GM19438 (cell line): ENCODE data around the gene TBC1D21.

Experiments used
- ATAC-seq: cut with Tn5 transposase; IDR thresholded peaks from one replicate; pipeline ENCODE4 v1.9.1; 2021; ENCODE audit warnings: low read depth; ENCODE audit not compliant: unreplicated experiment

The TBC1D21 gene, protein sequence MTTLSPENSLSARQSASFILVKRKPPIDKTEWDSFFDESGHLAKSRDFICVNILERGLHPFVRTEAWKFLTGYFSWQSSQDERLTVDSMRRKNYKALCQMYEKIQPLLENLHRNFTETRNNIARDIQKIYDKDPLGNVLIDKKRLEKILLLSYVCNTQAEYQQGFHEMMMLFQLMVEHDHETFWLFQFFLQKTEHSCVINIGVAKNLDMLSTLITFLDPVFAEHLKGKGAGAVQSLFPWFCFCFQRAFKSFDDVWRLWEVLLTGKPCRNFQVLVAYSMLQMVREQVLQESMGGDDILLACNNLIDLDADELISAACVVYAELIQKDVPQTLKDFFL

DNA sequence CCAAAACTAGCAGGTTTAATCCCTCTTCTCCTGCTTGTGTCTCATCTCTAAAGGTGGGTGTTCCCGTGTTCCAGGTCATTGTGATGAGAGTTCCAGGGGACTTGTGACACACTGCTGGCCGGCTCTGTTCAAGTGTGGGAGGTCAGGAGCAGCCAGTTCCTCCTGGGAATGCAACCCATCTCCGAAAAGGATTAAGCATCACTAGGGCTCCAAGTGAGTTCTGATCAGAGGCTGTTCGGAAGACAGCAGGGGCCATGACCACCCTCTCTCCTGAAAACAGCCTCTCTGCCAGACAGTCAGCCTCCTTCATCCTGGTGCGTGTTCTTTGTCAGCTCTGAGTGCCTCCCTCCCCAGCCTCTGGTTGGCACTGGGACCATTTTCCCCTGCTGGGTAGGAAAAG, at the start of gene TBC1D21:
TBC1D21 (plus strand) TSS at position 109 of the 400 bp plus-strand sequence; CDS start at position 255, 146 bp downstream.
- no peak for ATAC-seq

DNA sequence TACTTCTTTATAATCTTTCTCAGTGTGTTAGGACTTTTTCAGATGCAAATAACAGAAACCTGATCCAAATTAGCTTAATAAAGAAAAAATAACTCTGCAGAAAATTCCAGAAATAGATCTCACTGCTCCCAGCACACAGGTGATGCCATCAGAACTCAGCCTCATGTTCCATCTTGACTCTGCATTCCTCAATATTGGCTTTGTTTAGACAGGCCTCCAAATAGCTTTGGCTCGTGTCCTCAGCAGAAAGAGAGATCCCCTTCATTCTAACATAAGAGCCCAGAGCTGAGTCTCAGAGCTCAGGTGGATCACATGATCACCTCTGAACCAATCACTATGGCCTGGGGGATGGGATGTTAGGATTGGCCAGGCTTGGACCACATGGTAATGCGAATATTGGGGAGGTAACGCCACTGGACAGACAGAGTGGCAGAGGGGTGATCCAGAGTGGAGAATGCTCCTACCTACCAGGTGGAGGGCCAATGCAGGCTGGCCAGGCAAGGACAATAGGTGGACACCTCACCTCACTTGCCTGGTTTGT, 46.6 kb upstream of the TBC1D21 start:
- no peak for ATAC-seq

DNA sequence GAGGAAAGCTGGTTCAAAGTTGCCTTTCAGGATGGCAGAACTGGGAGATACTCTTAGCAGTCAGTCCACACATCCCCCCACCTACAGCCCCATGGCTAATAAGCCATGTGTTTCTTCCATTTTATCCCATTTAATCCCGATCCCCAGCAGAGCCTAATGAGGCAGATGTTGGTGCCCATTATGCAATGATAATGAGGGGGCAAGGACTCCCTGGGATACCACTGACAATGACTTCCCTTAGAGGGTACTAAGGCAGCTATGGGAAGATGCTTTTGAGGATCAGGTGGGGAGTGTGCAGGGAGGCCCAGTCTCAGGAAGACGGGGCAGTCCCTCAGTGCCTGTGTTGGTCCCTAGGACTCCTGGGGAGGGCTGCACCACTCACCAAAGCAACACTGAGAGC, 43.8 kb upstream of the TBC1D21 start:
- no peak for ATAC-seq

DNA sequence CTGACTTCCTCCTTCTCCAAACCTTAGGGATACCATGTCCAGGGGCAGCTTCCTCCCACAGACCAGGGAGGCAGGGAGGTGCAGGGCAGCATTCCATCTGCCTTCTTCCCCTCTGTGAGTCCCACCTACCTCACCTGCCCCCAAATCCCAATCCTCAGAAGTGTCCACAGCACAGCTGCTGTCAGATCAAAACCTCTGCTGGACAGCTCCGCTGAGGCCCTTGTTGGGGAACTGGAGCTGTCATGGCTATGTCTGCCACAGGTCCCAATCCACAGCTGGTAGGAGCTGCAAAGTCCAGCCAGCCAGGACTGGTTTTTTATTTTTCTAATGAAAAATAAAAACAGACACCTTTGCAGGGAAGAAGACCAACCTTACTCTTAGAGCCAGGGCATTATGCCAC, 40.7 kb upstream of the TBC1D21 start:
- no peak for ATAC-seq

DNA sequence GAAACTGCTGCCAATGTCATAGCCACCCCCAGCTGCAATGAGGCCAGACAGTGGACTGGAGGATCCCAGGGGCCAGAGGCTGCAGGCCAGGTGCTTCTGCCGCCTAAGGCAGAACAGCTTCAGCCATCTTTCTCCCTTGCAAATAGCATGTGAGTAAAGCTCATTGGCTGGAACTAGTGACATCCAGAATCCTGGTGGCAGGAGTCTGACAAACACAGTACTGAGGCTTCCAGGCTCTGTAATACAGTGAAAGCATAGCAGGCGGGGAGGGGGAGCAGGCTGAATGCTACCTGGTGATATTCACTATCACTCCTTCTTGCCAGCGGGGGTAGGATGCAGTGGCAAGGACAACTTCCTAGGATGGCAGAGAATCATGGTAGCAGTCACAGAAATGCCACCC, 36.5 kb upstream of the TBC1D21 start:
- no peak for ATAC-seq

DNA sequence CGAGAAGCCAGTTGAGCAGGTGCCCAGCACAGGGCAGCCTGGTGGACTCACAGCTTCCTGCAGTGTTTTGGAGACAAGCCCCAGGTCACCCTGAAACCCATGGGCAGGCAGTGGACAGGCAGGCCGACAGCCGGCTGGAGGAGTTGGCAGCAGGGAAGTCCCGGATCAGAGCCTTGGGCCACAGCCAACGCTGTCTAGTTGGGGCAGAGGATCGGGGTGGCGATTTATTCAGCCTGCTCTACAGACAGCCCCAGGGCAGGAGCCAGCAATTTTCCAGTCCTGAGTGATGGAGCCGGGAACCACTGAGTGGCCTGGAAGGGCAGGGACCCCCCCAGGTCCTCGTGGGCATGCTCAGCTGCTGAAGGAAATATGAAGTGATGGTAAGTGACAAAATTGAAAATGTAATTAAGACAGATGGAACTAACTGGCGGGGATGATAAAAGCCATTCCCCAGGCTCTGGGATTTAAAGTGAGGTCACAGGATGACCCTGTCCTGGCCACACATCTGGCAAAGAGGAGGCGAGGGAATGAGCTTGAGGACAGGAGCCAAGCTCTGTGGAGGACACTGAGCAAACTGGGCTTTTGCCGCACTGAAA, 34.4 kb upstream of the TBC1D21 start:
- ATAC-seq: no peak

DNA sequence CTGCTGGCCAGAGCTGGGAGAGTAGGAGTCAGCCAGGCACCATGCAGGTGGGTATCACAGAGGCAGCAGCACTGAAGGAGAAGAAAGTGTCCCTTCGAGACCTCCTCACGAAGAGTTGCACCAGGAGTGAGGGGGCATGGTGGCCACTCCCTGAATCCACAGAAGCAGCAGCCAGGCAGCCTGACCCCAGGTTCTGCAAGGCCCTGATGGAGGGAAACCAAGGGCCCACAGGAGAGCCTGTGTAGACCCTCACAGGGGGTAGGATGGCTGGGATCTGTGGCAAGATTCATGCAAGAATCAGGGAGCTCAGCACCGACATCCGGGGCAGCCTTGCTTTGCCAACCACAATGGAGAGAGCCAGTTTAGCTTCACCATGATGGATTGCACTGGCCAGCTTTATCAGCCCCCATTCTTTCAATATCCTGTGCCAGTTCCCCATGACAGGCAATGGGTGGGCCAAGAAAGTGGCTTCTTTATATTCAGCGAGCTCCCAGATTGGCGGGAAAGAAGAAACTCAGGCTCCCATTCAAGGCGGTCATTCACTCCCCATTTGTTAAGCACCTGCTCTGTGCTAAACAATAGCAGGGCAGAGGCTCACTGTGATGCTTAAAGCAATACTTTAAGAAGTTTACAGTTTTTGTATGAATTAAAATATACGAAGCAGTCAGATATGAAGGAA, 33.5 kb upstream of the TBC1D21 start:
- no peak for ATAC-seq

DNA sequence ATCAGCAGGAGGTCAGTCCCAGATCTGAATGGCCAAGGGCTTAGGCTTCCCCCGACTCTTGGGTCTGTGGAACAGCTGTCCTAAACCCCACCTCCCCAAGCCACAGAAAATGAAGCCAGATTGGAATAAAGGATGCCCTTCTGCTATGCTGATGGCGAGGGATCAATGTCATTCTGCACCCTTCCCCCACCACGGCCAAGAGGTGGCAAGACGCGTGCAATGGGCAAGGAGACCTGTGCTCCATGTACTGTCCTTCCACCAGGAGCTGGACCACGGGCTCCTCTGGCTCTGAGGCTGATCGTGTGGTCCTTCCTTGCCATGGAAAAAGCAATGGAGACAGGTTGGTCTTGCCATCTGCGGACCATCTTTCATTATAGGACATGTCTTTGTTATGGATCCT, 32.6 kb upstream of the TBC1D21 start:
- ATAC-seq: no peak

DNA sequence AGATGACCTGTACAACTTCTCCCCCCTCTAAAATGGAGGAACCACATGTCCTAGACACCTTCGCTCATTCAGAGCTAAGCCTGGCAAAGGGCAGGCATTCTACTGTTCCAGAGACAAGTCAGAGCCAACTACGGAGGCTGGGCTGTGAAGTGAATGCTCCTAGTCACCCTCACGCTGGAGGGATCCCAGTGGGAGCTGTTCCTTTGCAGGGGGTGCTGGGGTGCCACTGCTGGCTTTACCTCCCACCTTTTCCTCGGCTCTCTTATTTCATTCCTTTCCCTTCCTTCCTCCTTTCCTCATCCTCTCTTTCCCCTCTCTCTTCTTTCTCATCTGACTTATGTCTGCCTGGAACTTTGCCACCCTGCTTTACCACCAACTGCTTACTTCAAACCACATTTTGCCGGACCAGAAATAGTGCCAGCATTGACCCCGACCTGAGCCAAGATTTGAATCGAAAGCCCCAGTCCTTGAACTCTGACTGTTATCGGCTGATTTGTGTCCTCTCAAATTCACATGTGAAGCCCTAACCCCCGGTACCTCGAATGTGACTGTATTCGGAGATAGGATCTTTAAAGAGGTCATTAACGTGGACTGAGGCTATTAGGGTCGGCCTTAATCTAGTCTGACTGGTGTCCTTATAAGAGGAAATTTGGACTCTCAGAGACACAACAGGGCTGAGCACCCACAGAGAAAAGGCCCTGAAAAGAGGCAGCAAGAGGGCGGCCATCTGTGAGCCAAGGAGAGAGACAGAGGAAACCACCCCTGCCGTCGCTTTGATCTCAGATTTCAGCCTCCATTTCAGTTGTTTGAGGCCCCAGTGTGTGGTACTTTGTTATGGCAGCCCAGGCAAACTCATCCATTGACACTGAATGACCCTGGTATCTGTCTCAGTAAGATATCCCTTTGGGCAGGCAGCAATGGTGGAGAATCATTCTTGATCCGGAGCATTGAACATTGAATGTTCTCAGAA, 31.3 kb upstream of the TBC1D21 start:
- no peak for ATAC-seq

DNA sequence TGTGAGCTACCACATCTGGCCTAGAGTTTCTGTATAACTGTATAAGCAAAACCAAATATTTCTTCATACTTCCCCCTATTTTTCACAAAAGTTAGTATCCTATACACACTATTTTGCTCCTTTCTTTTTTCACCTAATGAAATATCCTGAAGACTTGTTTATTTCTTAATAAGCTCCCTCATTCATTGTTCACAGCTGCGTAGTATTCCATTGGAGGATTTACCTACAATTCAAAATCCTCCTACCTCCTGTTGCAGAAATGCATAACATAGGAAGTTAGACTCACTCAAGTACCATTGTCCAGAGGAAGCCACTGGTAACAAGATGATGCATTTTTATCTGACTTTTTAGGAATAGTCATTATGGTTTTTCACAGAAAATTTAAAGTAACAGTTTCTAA, 29.6 kb upstream of the TBC1D21 start:
- ATAC-seq: no peak

DNA sequence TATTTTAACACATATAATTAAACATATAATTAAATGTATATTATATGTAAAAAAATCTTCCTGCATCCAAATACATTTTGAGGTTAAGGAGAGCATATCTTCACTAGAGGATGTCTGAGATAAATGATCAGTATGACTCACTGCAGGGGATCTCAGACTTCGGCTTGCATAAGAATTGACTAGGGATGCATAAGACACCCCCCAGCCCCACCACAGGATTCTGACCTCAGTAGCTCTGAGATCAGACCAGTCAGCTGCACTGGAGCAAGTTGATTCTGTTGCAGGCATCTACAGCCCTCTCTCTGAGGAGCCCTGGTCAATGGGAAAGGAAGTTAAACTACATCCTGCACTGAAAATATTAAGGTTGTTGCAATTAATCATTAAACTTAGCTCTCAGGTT, 29.0 kb upstream of the TBC1D21 start:
- no peak for ATAC-seq

DNA sequence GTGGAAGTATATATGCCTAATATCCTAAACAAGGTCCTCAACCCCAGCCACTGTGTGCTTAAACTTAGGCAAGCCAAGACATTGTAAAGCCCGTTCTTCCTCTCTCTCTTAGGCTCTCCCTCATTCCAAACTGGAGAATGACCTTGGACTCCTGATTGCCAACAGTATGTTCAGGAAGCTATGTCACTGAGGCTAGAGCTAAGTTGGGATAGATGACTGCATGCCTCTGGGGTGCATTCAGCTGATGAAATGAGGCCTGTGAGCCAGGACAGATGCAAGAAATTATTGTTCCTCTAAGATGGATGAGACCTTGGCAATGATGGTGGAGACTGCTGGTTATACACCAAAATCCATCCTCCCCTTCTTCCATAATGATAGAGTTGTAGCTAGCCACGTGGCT, 27.9 kb upstream of the TBC1D21 start:
- no peak for ATAC-seq

DNA sequence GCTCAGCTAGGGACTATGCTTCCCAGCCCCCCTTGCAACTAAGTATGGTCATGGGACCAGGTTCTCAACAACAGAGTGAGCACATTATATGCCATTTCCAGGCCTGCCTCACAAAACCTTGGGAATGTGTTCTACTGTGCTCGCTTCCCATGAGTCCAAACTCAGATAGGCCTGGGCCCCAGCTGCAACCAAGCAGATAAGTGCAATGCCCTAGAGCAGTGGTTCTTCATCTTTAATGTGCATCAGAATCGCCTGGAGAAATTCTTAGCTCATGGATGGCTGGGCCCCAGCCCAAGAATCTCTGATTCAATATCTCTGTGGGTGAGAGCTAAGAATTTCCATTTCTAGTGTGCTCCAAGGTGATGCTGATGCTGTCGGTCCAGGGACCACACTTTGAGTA, 27.5 kb upstream of the TBC1D21 start:
- ATAC-seq: no peak

DNA sequence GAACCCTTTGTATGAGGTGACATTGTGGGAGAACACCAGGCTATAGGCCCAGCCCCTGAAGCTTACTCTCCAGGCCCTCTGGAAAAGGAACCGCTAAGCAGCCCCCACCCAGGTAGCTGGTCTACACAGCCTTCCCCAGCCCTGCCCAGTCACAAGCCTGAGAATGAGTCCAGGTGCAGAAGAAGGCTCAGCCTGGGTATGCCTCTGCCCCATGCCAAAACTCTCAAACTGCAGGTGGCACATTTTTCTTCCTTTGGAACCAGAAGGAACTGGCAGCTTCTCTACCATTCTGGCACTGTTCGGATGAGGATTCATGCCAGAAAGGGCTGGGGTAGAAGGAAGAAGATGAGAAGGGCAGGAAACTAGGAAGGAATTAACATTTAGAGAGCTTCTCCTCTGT, 23.7 kb upstream of the TBC1D21 start:
- ATAC-seq: no peak

DNA sequence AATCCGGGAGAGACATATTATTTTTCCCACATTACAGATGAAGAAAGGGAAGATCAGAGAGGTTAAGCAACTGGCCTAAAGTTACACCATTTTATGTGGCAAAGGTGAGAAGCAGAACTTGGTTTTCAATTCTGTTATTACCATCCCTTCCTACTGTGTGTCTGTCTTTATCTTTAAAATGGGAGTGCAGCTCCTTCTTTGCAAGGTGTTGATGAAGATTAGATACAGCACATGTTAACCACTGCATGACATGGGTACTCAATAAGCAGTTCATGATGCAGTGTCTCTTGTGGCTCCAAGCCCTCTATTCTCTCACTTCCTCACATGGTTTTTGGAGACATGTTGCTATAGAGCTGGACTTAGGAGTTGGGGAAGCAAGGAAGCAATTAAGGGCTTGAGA, 23.1 kb upstream of the TBC1D21 start:
- no peak for ATAC-seq

DNA sequence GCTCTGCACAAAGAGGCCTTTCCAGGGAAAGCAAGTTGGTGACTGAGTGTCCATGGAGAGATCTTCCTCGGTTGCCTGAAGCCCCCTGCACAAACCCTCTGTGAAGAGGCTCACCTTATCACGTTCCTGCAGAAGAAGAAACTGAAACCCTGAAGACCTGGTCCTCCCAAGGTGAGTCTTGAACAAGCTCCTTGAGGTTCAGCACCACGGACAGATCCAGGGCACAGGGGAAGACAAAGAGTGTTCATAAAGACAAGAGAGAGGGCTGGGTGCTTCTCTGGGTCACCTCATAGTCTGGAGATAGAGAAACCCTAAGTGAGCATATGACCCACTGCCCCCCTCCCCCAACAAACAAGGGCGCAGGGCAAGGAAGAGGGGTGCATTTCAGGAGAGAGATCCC, 21.7 kb upstream of the TBC1D21 start:
- no peak for ATAC-seq

DNA sequence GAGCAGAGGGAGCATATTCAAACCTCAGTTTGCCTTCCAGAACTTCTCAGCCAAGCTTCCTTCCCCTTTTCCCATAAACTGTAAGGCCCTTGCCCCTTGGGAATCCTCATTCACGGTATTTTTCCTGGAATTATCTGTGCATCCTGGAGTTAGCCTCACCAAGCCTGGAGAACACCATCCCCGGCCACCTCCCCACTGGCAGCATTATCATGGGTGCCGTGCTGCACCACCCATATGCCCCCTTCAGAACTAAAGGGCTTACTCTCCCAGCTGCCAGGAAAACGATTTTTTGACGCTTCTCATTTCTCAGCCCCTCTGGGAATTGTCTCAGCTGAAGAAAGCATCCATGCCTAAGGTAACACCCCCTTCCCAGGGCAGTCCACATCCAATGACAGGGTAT, 20.9 kb upstream of the TBC1D21 start:
- no peak for ATAC-seq

DNA sequence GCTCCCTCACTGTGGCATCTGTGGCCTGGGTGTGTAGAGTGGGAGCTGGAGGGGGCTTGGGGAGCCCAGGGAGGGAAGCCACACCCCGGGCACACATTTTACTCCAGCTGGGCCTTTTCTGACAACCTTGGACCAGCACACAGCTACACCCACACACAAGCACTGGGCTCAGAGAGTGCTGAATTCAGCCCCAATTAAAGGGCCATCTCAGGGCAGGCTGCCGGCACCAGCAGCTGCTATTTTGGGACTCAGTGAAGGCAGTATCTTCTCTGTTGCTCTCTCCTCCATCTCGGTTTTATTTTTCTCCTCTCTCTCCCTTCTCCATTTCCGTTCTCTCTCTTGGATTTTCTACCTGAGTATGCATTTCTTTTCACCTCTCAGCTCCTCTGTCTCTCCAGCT, 19.1 kb upstream of the TBC1D21 start:
- ATAC-seq: no peak

DNA sequence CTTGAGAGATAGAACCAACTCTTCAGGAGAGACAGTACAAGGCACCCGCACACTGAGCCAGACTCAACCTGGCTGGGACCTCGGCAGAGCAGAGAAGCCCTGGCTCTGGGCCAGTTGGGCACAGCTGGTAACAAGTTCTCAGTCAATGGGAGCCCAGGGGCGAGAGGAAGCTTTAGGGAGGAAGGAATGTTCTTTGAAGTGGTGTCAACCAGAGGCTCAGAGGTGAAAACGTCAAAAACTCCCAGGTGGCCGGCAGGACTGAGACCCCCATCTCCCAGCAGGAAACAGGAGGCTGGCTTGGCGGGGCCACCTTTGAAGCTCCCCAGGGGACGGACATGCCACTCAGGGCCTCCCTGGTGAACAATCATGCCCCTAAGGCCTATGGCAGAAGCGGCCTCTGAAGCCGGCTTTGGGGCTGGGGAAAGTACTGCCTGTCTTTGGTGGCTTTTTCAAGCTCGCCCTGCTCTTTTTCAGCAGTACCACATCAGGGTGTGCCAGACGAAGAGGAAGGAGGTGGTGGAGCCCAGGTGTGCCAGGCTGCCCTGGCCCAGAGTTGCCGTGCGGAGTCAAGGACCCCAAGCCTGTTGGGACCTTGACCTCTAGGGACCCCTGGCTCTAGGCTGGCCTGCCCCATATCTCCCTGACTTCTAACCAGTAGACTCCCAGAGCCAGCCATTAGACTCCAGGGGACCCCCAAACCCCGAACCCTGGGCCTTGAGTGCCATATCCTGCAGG, 16.7 kb upstream of the TBC1D21 start:
- ATAC-seq: no peak
